B cell (primary cell): Measurements from ENCODE around the gene RILPL2. TPM values are rescaled to one million over a fixed set of nuclear protein-coding genes. Genes with fewer than 3 reads are reported as not detected.

ENCODE experiments used
- ATAC-seq: fragments of 200-7000 bp; cut with Tn5 transposase; one replicate; pipeline ENCODE4 v1.10.0; 2021; ENCODE audit warnings: low read depth, mild to moderate bottlenecking, moderate number of reproducible peaks, moderate library complexity
- CTCF ChIA-PET: fragments of 350-600 bp; sonication (Branson Sonifier 250); formaldehyde crosslinking; loops from one replicate; lab custom pipeline; 2021; ENCODE audit warnings: antibody characterized with exemption, inconsistent platforms; lab: Charles Lee
- POLR2A ChIA-PET: fragments of 350-600 bp; sonication (Branson Sonifier 250); formaldehyde crosslinking; loops from one replicate; lab custom pipeline; 2021; ENCODE audit warnings: antibody characterized with exemption; lab: Charles Lee
- DNase-seq: peaks from one replicate; pipeline ENCODE4 v3.0.0; 2013
- H2AFZ ChIP-seq: 2 replicates; pipeline ENCODE4 v1.6.1; 2012; ENCODE audit warnings: mild to moderate bottlenecking, low read depth, low read length; ENCODE audit not compliant: insufficient read depth, poor library complexity, severe bottlenecking
- H3K27ac ChIP-seq, 2 donors: 1 replicate in 1 of 2; 2 replicates in 1 of 2; pipeline ENCODE4 v1.5.1; 2012 to 2013; ENCODE audit warnings: low read length in 2 of 2, mild to moderate bottlenecking in 2 of 2, moderate library complexity in 1 of 2
- H3K27me3 ChIP-seq, 4 experiments: fragments of 200-600 bp in 1 of 4; sonication (generic) in 1 of 4; replicated peaks in 1 of 4; 1 replicate in 2 of 4; 2 replicates in 2 of 4; pipeline versions ENCODE4 v1.6.1 to v1.7.0; 2013 to 2016; ENCODE audit warnings: low read length in 3 of 4, mild to moderate bottlenecking in 2 of 4, mixed read lengths in 1 of 4, moderate library complexity in 1 of 4; ENCODE audit not compliant: insufficient read depth in 4 of 4, control insufficient read depth in 3 of 4; ENCODE audit errors: control extremely low read depth in 1 of 4
- H3K36me3 ChIP-seq, 2 experiments: replicated peaks in 1 of 2; 1 replicate in 1 of 2; 2 replicates in 1 of 2; pipeline versions ENCODE4 v1.6.1 to v1.7.1; 2013; ENCODE audit warnings: low read length in 1 of 2; ENCODE audit not compliant: insufficient read depth in 2 of 2, control insufficient read depth in 1 of 2; ENCODE audit errors: control extremely low read depth in 1 of 2, extremely low read depth in 1 of 2
- H3K4me1 ChIP-seq, 2 donors: fragments of 200-600 bp in 1 of 2; sonication (generic) in 1 of 2; 1 replicate in 1 of 2; 2 replicates in 1 of 2; pipeline versions ENCODE4 v1.5.1 to v1.6.1; 2013 to 2017; ENCODE audit warnings: low read length in 2 of 2; ENCODE audit not compliant: control insufficient read depth in 2 of 2, insufficient read depth in 2 of 2
- H3K4me2 ChIP-seq: replicated peaks from 2 replicates; pipeline ENCODE3; 2012; ENCODE audit warnings: mild to moderate bottlenecking, low read depth, low read length; ENCODE audit not compliant: poor library complexity, severe bottlenecking
- H3K4me3 ChIP-seq, 5 experiments: fragments of 200-600 bp in 1 of 5; sonication (generic) in 1 of 5; 1 replicate in 3 of 5; 2 replicates in 2 of 5; pipeline versions ENCODE4 v1.5.1 to v1.7.0; 2011 to 2016; ENCODE audit warnings: low read length in 4 of 5, mild to moderate bottlenecking in 4 of 5, low read depth in 2 of 5, control low read depth in 1 of 5, moderate library complexity in 1 of 5; ENCODE audit not compliant: insufficient read depth in 1 of 5; ENCODE audit errors: control extremely low read depth in 1 of 5, extremely low read depth in 1 of 5
- H3K79me2 ChIP-seq: fragments of 200-600 bp; sonication (generic); one replicate; pipeline ENCODE4 v1.6.0; 2016; ENCODE audit warnings: low read length; ENCODE audit not compliant: control insufficient read depth, insufficient read depth
- H3K9ac ChIP-seq: fragments of 200-600 bp; sonication (generic); 2 replicates; pipeline ENCODE4 v1.6.1; 2017; ENCODE audit warnings: mild to moderate bottlenecking, low read length, moderate library complexity
- H3K9me3 ChIP-seq, 3 donors: one replicate each; pipeline versions ENCODE4 v1.6.1 to v1.7.1; 2013; ENCODE audit warnings: low read length in 2 of 3; ENCODE audit not compliant: control insufficient read depth in 2 of 3, insufficient read depth in 1 of 3; ENCODE audit errors: control extremely low read depth in 1 of 3
- H4K20me1 ChIP-seq: 2 replicates; pipeline ENCODE4 v1.6.0; 2012; ENCODE audit warnings: mild to moderate bottlenecking, low read length; ENCODE audit not compliant: insufficient read depth, control insufficient read depth, poor library complexity, severe bottlenecking
- H3K27ac Mint-ChIP-seq: one replicate; pipeline ENCODE4 v1.8.0; 2021; ENCODE audit warnings: mixed read lengths
- H3K27me3 Mint-ChIP-seq: one replicate; pipeline ENCODE4 v1.8.0; 2021; ENCODE audit warnings: mixed read lengths
- H3K4me1 Mint-ChIP-seq: one replicate; pipeline ENCODE4 v1.8.0; 2021; ENCODE audit warnings: mixed read lengths
- H3K4me3 Mint-ChIP-seq: one replicate; pipeline ENCODE4 v1.8.0; 2021; ENCODE audit warnings: mixed read lengths
- H3K9me3 Mint-ChIP-seq: one replicate; pipeline ENCODE4 v1.8.0; 2022; ENCODE audit warnings: mixed read lengths; ENCODE audit not compliant: insufficient read depth
- EZH2 ChIP-seq: IDR thresholded peaks from 2 replicates; pipeline ENCODE4 v1.6.1; 2012; ENCODE audit warnings: borderline replicate concordance, low read depth, mild to moderate bottlenecking, moderate library complexity, low read length; ENCODE audit not compliant: insufficient read depth, poor library complexity, severe bottlenecking
- WGBS: methylation state at CpG from one replicate; pipeline ENCODE4 v1.1.5; 2013; ENCODE audit warnings: missing lambda C conversion rate; ENCODE audit not compliant: insufficient coverage; 5-methylcytosine and 5-hydroxymethylcytosine counted together
- intact Hi-C: fragments of 100-400 bp; cut with micrococcal nuclease; formaldehyde crosslinking; loops from one replicate; pipeline ENCODE4 v1.10.0; 2022
- polyA plus RNA-seq: library from polyadenylated mRNA; depleted of rRNA; stranded (reverse); fragments of >200 nt; gene quantifications from 2 replicates; pipeline ENCODE4 v1.2.3, GENCODE V29; 2012
- total RNA-seq, 2 donors: library from RNA; stranded (reverse); fragments of 120-200 nt in 1 of 2; gene quantifications; 1 replicate in 1 of 2; 2 replicates in 1 of 2; pipeline versions ENCODE4 v1.2.3 to v1.2.4, GENCODE V29; 2013 to 2022
- TF ChIP-seq, protein P1 (sequence below): fragments of 200-600 bp; IDR thresholded peaks from one replicate; pipeline ENCODE4 v1.8.0; 2022; ENCODE audit warnings: antibody characterized with exemption, mild to moderate bottlenecking

Gene RILPL2
- total and polyA plus RNA-seq, 2 donors (not counting 1 experiment from before 2014, with no cell fraction given): 4.0 to 12.6 TPM

- Histone ChIP-seq H4K20me1 (no peaks in the 10 kb centered on the region), H3K27me3 (no peaks in the 10 kb centered on the region), H3K4me1 (peaks cover 9 to 15% of the 10 kb centered on the region in 2 donors), H3K9me3 (no peaks in the 10 kb centered on the region), H3K4me2 (peak overlapping the region; percentile 38), H3K27ac (no peak overlapping the region), H3K9ac (no peak overlapping the region), H3K4me3 (no peak overlapping the region), H3K36me3 (peaks cover 0 to 3% of the 10 kb centered on the region in 2 experiments), H2AFZ (no peak overlapping the region), H3K79me2 (no peaks in the 10 kb centered on the region)
- no peak overlapping the region for H3K27ac Mint-ChIP-seq
- 87% methylated on average over 12 of the region's 14 CpGs for WGBS
- intact Hi-C loops: no loop called here
- ATAC-seq (no peak), DNase-seq (no peak)
- peaks cover 13% of the 10 kb centered on the region for H3K4me1 Mint-ChIP-seq
- H3K9me3 Mint-ChIP-seq: no peaks in the 10 kb centered on the region
- ChIA-PET POLR2A (no interaction called here), CTCF (no interaction called here)
- H3K27me3 Mint-ChIP-seq: no peaks in the 10 kb centered on the region
- TF ChIP-seq EZH2: no peak
- TF ChIP-seq, protein P1, sequence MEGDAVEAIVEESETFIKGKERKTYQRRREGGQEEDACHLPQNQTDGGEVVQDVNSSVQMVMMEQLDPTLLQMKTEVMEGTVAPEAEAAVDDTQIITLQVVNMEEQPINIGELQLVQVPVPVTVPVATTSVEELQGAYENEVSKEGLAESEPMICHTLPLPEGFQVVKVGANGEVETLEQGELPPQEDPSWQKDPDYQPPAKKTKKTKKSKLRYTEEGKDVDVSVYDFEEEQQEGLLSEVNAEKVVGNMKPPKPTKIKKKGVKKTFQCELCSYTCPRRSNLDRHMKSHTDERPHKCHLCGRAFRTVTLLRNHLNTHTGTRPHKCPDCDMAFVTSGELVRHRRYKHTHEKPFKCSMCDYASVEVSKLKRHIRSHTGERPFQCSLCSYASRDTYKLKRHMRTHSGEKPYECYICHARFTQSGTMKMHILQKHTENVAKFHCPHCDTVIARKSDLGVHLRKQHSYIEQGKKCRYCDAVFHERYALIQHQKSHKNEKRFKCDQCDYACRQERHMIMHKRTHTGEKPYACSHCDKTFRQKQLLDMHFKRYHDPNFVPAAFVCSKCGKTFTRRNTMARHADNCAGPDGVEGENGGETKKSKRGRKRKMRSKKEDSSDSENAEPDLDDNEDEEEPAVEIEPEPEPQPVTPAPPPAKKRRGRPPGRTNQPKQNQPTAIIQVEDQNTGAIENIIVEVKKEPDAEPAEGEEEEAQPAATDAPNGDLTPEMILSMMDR: no peak
- no peak overlapping the region for H3K4me3 Mint-ChIP-seq
Measured at GRCh38 chr12:123479442-123480180, 43.1 kb upstream of the RILPL2 start.

- DNase-seq (no peak), ATAC-seq (no peak)
- Mint-ChIP-seq H3K9me3 (no peaks in the 10 kb centered on the region), H3K4me1 (peaks cover 5% of the 10 kb centered on the region), H3K27me3 (no peaks in the 10 kb centered on the region), H3K4me3 (no peak overlapping the region), H3K27ac (no peak overlapping the region)
- H4K20me1 ChIP-seq: no peaks in the 10 kb centered on the region
- intact Hi-C loops: no loop called here
- TF ChIP-seq EZH2: no peak
- TF ChIP-seq, protein P1: no peak
- no peak overlapping the region for H3K4me3 ChIP-seq
- ChIA-PET CTCF (no interaction called here), POLR2A (no interaction called here)
- H3K9ac ChIP-seq: no peak overlapping the region
- peaks cover 0 to 3% of the 10 kb centered on the region in 2 experiments for H3K36me3 ChIP-seq
- no peak overlapping the region for H3K27ac ChIP-seq
- no peak overlapping the region for H3K4me2 ChIP-seq
- H3K27me3 ChIP-seq: no peaks in the 10 kb centered on the region
- no peaks in the 10 kb centered on the region for H3K9me3 ChIP-seq
- H2AFZ ChIP-seq: no peak overlapping the region
- peaks cover 5% of the 10 kb centered on the region for H3K79me2 ChIP-seq
- H3K4me1 ChIP-seq: peaks cover 5 to 12% of the 10 kb centered on the region in 2 donors
- 94% methylated on average over 10 of the region's 10 CpGs for WGBS
Measured at GRCh38 chr12:123478762-123479161, 42.3 kb upstream of the RILPL2 start.
